ENCODE measurements around the gene DYSF. TPM values are rescaled to one million over a fixed set of nuclear protein-coding genes. Genes with fewer than 3 reads are reported as not detected.
A peak's percentile ranks its signal among the peaks of the same experiment; 100 is the strongest.

DYSF gene
- total RNA-seq, 4 donors from 2014 or later: 2.6 to 20.7 (median 12.7) TPM

GRCh38 chr2:71500426-71501079, 47.2 kb downstream of the DYSF start:
- intact Hi-C loops (cut with DNase I; ENCODE audit: low total_unique reads): no loop called here
- Histone ChIP-seq H3K4me3 (no peak overlapping the region), H3K27me3 (no peaks in the 10 kb centered on the region), H3K36me3 (no peaks in the 10 kb centered on the region), H3K9me3 (no peaks in the 10 kb centered on the region), H3K27ac (peak overlapping the region; percentile 4 to 44), H3K4me1 (peaks cover 0 to 4% of the 10 kb centered on the region in 2 donors)
- no peak for TF ChIP-seq POLR2A (IDR thresholded peaks at IDR 0.05)
- no peak for TF ChIP-seq CTCF (IDR thresholded peaks at IDR 0.05)
- DNase-seq: peak in 1 of 2 donors; percentile 40

- Histone ChIP-seq H3K4me3 (no peak overlapping the region), H3K9me3 (no peaks in the 10 kb centered on the region), H3K27ac (peak overlapping the region; percentile 35 to 52), H3K4me1 (peaks cover 0 to 4% of the 10 kb centered on the region in 2 donors), H3K36me3 (no peaks in the 10 kb centered on the region), H3K27me3 (no peaks in the 10 kb centered on the region)
- intact Hi-C loops (cut with DNase I; ENCODE audit: low total_unique reads): no loop called here
- DNase-seq: no peak
- TF ChIP-seq CTCF (IDR thresholded peaks at IDR 0.05): no peak
- TF ChIP-seq POLR2A (IDR thresholded peaks at IDR 0.05): no peak
Observed at GRCh38 chr2:71502941-71503738, 49.8 kb downstream of the DYSF start.

- DNase-seq: peak in 1 of 2 donors; percentile 42
- Histone ChIP-seq H3K4me3 (no peak overlapping the region), H3K9me3 (no peaks in the 10 kb centered on the region), H3K27ac (peak overlapping the region; percentile 35 to 52), H3K36me3 (no peaks in the 10 kb centered on the region), H3K4me1 (peaks cover 0 to 4% of the 10 kb centered on the region in 2 donors), H3K27me3 (no peaks in the 10 kb centered on the region)
- intact Hi-C loops (cut with DNase I; ENCODE audit: low total_unique reads): no loop called here
- TF ChIP-seq CTCF (IDR thresholded peaks at IDR 0.05) (no peak), POLR2A (IDR thresholded peaks at IDR 0.05) (no peak)
Observed at GRCh38 chr2:71503837-71504236, 50.5 kb downstream of the DYSF start.

GRCh38 chr2:71504611-71505010, 51.2 kb downstream of the DYSF start:
- no peak overlapping the region for H3K27ac ChIP-seq

More at GRCh38 chr2:71504611-71505010, 51.2 kb downstream of the DYSF start:
- intact Hi-C loops (cut with DNase I; ENCODE audit: low total_unique reads): no loop called here
- Histone ChIP-seq H3K9me3 (no peaks in the 10 kb centered on the region), H3K36me3 (no peaks in the 10 kb centered on the region), H3K4me3 (no peak overlapping the region), H3K4me1 (peaks cover 0 to 4% of the 10 kb centered on the region in 2 donors), H3K27me3 (no peaks in the 10 kb centered on the region)
- DNase-seq: no peak
- TF ChIP-seq POLR2A (IDR thresholded peaks at IDR 0.05) (no peak), CTCF (IDR thresholded peaks at IDR 0.05) (no peak)
